Measurements from ENCODE around the gene SHISA6.

SHISA6 gene

DNA sequence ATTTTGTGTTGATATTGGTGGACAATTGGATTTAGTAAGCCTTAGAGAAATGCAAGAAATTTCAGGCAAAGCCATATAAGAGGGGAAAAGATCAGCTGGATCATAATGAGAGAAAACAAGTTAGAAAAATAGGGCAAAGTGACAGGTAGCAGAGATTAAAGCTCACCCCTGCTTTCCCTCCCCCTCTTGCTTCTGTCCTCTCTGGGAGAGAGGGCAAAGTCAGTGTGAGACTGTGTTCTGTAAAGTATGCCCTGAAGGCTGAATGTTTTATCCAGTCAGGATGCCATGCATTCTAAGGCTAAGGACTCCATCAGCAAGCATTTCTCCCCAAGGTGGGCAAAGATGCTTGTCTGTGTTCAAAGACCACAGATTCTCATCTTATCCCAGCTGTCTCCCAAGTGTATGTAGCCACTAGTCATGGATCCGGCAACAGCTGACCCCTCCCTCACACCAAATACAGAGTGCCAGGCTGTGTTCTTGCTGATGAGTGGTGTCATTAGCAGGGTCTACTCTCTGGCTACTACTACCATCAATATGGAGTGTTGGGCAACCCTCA lies 221.1 kb downstream of the SHISA6 start:
- Histone ChIP-seq H3K9ac (no peak overlapping the region), H3K79me2 (ENCODE audit: insufficient read depth, low read depth) (no peaks in the 10 kb centered on the region), H3K36me3 (ENCODE audit: insufficient read depth) (no peaks in the 10 kb centered on the region), H3K4me3 (IDR thresholded peaks at IDR 0.05; ENCODE audit: insufficient read depth, low read depth, low read length) (no peak overlapping the region), H3K4me1 (ENCODE audit: low read depth, poor library complexity, severe bottlenecking) (no peaks in the 10 kb centered on the region), H3K4me2 (no peak overlapping the region), H4K20me1 (ENCODE audit: insufficient read depth) (no peaks in the 10 kb centered on the region), H3K27ac (no peak overlapping the region), H2AFZ (ENCODE audit: low read depth) (no peak overlapping the region), H3K27me3 (ENCODE audit: insufficient read depth, low read depth) (no peaks in the 10 kb centered on the region)
- no peak for TF ChIP-seq CTCF (conservative IDR thresholded peaks at IDR 0.05; ENCODE audit: low read depth, low read length)

DNA sequence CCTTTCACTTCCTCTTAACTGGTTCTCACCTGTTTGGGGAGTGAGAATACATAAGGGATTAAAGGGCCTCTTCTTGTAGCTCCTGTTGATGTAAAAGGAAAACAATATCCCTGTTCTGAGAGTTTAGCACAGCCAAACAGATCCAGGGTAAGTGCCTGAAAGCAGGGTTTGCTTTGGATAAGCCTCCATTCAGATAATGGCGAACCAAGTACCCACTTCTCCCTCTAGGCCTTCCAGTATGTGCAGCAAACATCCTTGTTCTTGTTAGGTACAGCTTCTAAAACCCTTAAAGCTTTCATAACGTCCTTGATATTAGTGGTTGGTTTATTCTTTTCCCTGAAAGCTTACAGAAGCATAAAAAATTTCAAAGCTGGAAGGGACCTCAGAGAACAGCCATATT lies 226.6 kb downstream of the SHISA6 start:
- Histone ChIP-seq H3K9ac (no peak overlapping the region), H3K79me2 (ENCODE audit: insufficient read depth, low read depth) (no peaks in the 10 kb centered on the region), H3K4me1 (ENCODE audit: low read depth, poor library complexity, severe bottlenecking) (no peaks in the 10 kb centered on the region), H4K20me1 (ENCODE audit: insufficient read depth) (no peaks in the 10 kb centered on the region), H3K27me3 (ENCODE audit: insufficient read depth, low read depth) (no peaks in the 10 kb centered on the region), H3K4me3 (IDR thresholded peaks at IDR 0.05; ENCODE audit: insufficient read depth, low read depth, low read length) (no peak overlapping the region), H3K36me3 (ENCODE audit: insufficient read depth) (no peaks in the 10 kb centered on the region), H2AFZ (ENCODE audit: low read depth) (no peak overlapping the region), H3K27ac (no peak overlapping the region), H3K4me2 (no peak overlapping the region)
- TF ChIP-seq CTCF (conservative IDR thresholded peaks at IDR 0.05; ENCODE audit: low read depth, low read length), result no peak

GRCh38 chr17:11485336-11486100 lies 244.5 kb downstream of the SHISA6 start:
- Histone ChIP-seq H3K36me3 (ENCODE audit: insufficient read depth) (no peaks in the 10 kb centered on the region), H2AFZ (ENCODE audit: low read depth) (no peak overlapping the region), H3K4me1 (ENCODE audit: low read depth, poor library complexity, severe bottlenecking) (no peaks in the 10 kb centered on the region), H3K79me2 (ENCODE audit: insufficient read depth, low read depth) (no peaks in the 10 kb centered on the region), H3K27ac (no peak overlapping the region), H3K27me3 (ENCODE audit: insufficient read depth, low read depth) (no peaks in the 10 kb centered on the region), H3K4me2 (no peak overlapping the region), H4K20me1 (ENCODE audit: insufficient read depth) (no peaks in the 10 kb centered on the region), H3K9ac (no peak overlapping the region), H3K4me3 (IDR thresholded peaks at IDR 0.05; ENCODE audit: insufficient read depth, low read depth, low read length) (no peak overlapping the region)
- no peak for TF ChIP-seq CTCF (conservative IDR thresholded peaks at IDR 0.05; ENCODE audit: low read depth, low read length)

DNA sequence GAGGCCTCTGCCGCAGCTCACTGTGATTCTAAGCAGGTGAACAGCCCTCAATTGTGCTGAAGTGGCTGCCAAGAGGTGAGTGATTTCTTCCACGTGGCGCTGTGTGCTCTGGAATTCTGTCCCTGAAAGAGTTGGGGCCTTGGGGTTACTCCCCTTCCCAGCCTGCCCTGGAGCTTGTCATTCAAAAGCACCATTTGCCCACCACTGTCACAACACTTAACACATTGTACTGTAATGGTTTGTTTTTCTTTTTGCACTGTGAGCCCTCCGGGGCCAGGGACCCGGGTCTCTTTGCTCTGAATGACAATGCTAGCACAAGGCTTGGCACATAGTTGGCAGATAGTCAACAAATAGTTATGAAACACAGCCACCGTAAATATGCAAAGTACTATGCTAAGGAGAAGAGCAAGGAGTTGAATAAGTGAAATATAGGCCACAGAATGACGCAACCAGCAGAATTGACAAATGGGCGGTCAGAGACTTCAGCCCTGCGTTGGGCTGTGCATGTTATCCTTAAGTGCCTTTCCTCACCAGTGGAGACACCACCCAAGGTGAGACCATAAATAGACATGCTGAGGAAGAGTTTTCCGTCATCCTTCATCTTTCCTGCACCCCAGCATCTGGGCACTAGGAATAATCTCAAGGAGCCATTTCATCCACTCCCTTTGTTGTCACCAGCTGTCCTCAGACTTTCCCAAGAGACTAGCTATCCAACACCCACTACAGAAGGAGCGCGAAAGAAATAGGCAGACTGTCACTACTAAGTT lies 245.3 kb downstream of the SHISA6 start:
- Histone ChIP-seq H3K9ac (no peak overlapping the region), H3K4me3 (IDR thresholded peaks at IDR 0.05; ENCODE audit: insufficient read depth, low read depth, low read length) (no peak overlapping the region), H4K20me1 (ENCODE audit: insufficient read depth) (no peaks in the 10 kb centered on the region), H3K4me2 (no peak overlapping the region), H3K27me3 (ENCODE audit: insufficient read depth, low read depth) (no peaks in the 10 kb centered on the region), H2AFZ (ENCODE audit: low read depth) (no peak overlapping the region), H3K27ac (no peak overlapping the region), H3K79me2 (ENCODE audit: insufficient read depth, low read depth) (no peaks in the 10 kb centered on the region), H3K4me1 (ENCODE audit: low read depth, poor library complexity, severe bottlenecking) (no peaks in the 10 kb centered on the region), H3K36me3 (ENCODE audit: insufficient read depth) (no peaks in the 10 kb centered on the region)
- no peak for TF ChIP-seq CTCF (conservative IDR thresholded peaks at IDR 0.05; ENCODE audit: low read depth, low read length)
